ENCODE measurements around the gene OR2M7. TPM values are rescaled to one million over a fixed set of nuclear protein-coding genes. Genes with fewer than 3 reads are reported as not detected.
"Not testable (repeated sequence)": the region's sequence is repeated elsewhere in the genome, so short reads cannot be mapped to it uniquely, and the experiment has no call there.

The OR2M7 gene
- total RNA-seq, 1 experiment from 2014 or later = not detected

DNA sequence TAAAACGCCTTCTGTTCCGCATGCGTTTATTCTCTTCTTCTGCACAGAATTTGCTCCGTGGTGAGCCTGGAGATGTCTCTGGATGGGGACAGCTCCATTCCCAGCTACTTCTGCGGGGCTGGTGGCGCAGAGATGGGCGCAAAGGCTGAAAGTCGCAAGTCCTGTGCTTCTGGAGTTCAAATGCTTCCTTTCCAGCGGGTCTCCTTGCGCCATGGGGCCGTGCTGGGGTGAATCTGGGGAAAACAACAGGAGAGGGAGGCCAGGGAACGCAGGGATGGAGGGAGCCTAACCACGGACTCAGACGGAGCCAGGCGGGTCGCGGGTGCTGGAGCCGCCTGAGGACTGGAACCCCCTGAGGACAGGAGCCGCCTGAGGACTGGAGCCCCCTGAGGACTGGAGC, 18.3 kb downstream of the OR2M7 start:
- Histone ChIP-seq H3K4me1 (ENCODE audit: insufficient read depth, low read length) (no peaks in the 10 kb centered on the region), H3K79me2 (ENCODE audit: insufficient read depth, low read length) (no peaks in the 10 kb centered on the region), H2BK120ac (ENCODE audit: low read depth, low read length, poor library complexity, severe bottlenecking) (no peak overlapping the region), H3K23me2 (ENCODE audit: insufficient read length, low read depth, low read length, poor library complexity, severe bottlenecking) (no peaks in the 10 kb centered on the region), H2BK20ac (ENCODE audit: low read depth, low read length, poor library complexity, severe bottlenecking) (no peak overlapping the region), H3K56ac (ENCODE audit: insufficient read length, low read depth, low read length) (no peak overlapping the region), H3K9me3 (ENCODE audit: control insufficient read depth, low read depth, low read length) (peaks cover 45% of the 10 kb centered on the region), H3T11ph (ENCODE audit: low read length) (no peak overlapping the region), H4K5ac (ENCODE audit: insufficient read length, low read depth, low read length) (no peak overlapping the region), H3K27me3 (ENCODE audit: insufficient read depth, low read length) (no peaks in the 10 kb centered on the region), H3K4me2 (ENCODE audit: insufficient read depth, insufficient read length, low read length) (no peak overlapping the region), H3K4ac (ENCODE audit: low read depth, low read length) (no peak overlapping the region), H3K18ac (ENCODE audit: insufficient read length, low read depth, low read length) (no peak overlapping the region), H3K9ac (ENCODE audit: extremely low read depth, insufficient read length, low read length) (no peak overlapping the region), H3K27ac (ENCODE audit: insufficient read length, low read depth, low read length) (no peak overlapping the region), H3K14ac (ENCODE audit: insufficient read depth, low read length) (no peak overlapping the region), H2AK5ac (ENCODE audit: insufficient read length, low read length) (no peak overlapping the region), H2BK5ac (ENCODE audit: insufficient read length, low read length) (no peak overlapping the region), H4K91ac (ENCODE audit: insufficient read length, low read depth, low read length) (no peak overlapping the region), H2AFZ (ENCODE audit: low read length) (no peak overlapping the region), H3K23ac (ENCODE audit: insufficient read length, low read depth, low read length) (no peak overlapping the region), H2BK15ac (ENCODE audit: low read depth, low read length) (no peak overlapping the region), H3K79me1 (ENCODE audit: insufficient read depth, low read depth, low read length, poor library complexity, severe bottlenecking) (no peaks in the 10 kb centered on the region), H4K20me1 (ENCODE audit: control insufficient read depth, insufficient read depth, insufficient read length) (no peaks in the 10 kb centered on the region), H2BK12ac (ENCODE audit: insufficient read length, low read depth, low read length) (no peak overlapping the region), H4K8ac (replicated peaks; ENCODE audit: insufficient read length, low read depth, low read length) (no peak overlapping the region)
- Mint-ChIP-seq H3K4me3 (no peak overlapping the region), H3K36me3 (ENCODE audit: insufficient read depth in 1 of 3, low read depth in 3 of 3) (peaks cover 0 to 28% (median 2%) of the 10 kb centered on the region in 3 experiments; a peak in 4 of 7 replicates), H3K9me3 (peaks cover 73 to 80% of the 10 kb centered on the region in 2 experiments), H3K27ac (no peak overlapping the region), H3K4me1 (no peaks in the 10 kb centered on the region), H3K27me3 (ENCODE audit: low read depth) (no peaks in the 10 kb centered on the region)
- TF ChIP-seq, protein P1, sequence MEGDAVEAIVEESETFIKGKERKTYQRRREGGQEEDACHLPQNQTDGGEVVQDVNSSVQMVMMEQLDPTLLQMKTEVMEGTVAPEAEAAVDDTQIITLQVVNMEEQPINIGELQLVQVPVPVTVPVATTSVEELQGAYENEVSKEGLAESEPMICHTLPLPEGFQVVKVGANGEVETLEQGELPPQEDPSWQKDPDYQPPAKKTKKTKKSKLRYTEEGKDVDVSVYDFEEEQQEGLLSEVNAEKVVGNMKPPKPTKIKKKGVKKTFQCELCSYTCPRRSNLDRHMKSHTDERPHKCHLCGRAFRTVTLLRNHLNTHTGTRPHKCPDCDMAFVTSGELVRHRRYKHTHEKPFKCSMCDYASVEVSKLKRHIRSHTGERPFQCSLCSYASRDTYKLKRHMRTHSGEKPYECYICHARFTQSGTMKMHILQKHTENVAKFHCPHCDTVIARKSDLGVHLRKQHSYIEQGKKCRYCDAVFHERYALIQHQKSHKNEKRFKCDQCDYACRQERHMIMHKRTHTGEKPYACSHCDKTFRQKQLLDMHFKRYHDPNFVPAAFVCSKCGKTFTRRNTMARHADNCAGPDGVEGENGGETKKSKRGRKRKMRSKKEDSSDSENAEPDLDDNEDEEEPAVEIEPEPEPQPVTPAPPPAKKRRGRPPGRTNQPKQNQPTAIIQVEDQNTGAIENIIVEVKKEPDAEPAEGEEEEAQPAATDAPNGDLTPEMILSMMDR (conservative IDR thresholded peaks at IDR 0.05) = no peak
- no CpG with 5 or more reads among the region's 19 CpGs for WGBS (ENCODE audit: extremely low coverage, insufficient read length, low lambda C conversion rate)
- no peak for DNase-seq

DNA sequence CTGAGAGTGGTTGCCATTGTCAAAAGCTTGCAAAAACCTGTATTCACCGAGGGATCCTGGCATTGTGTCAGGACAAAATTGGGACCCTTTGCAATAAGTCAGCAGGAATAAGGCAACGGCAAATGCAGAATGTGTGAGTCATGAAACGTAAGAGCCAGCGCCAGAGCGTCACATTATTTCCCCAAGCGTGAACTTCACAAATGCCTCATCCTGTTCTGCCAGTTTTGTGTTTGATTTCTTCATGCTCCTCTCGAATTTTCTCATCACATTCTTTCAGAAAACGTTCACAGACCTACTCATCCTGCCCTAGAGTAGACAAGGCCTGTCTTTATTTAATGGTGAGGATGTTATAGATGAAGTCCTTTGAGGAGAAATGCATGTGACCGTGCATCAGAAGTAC, 18.7 kb downstream of the OR2M7 start:
- not testable (repeated sequence) for H3K79me1 ChIP-seq (ENCODE audit: insufficient read depth, low read depth, low read length, poor library complexity, severe bottlenecking); H3K9ac ChIP-seq (ENCODE audit: extremely low read depth, insufficient read length, low read length); H3K14ac ChIP-seq (ENCODE audit: insufficient read depth, low read length); H3K4me3 Mint-ChIP-seq; H3K4me1 Mint-ChIP-seq; H2BK5ac ChIP-seq (ENCODE audit: insufficient read length, low read length); H2BK12ac ChIP-seq (ENCODE audit: insufficient read length, low read depth, low read length); H4K91ac ChIP-seq (ENCODE audit: insufficient read length, low read depth, low read length); H3K56ac ChIP-seq (ENCODE audit: insufficient read length, low read depth, low read length); H2BK120ac ChIP-seq (ENCODE audit: low read depth, low read length, poor library complexity, severe bottlenecking); H4K8ac ChIP-seq (replicated peaks; ENCODE audit: insufficient read length, low read depth, low read length); H4K5ac ChIP-seq (ENCODE audit: insufficient read length, low read depth, low read length); H4K20me1 ChIP-seq (ENCODE audit: control insufficient read depth, insufficient read depth, insufficient read length); H2AK5ac ChIP-seq (ENCODE audit: insufficient read length, low read length); H3K79me2 ChIP-seq (ENCODE audit: insufficient read depth, low read length); H3K4ac ChIP-seq (ENCODE audit: low read depth, low read length); H3K23ac ChIP-seq (ENCODE audit: insufficient read length, low read depth, low read length); H3T11ph ChIP-seq (ENCODE audit: low read length); H3K4me1 ChIP-seq (ENCODE audit: insufficient read depth, low read length); DNase-seq; H3K27ac Mint-ChIP-seq; H3K27me3 ChIP-seq (ENCODE audit: insufficient read depth, low read length); H2BK15ac ChIP-seq (ENCODE audit: low read depth, low read length); H2BK20ac ChIP-seq (ENCODE audit: low read depth, low read length, poor library complexity, severe bottlenecking); H3K23me2 ChIP-seq (ENCODE audit: insufficient read length, low read depth, low read length, poor library complexity, severe bottlenecking); H3K27ac ChIP-seq (ENCODE audit: insufficient read length, low read depth, low read length); H3K27me3 Mint-ChIP-seq (ENCODE audit: low read depth); H2AFZ ChIP-seq (ENCODE audit: low read length); H3K18ac ChIP-seq (ENCODE audit: insufficient read length, low read depth, low read length); H3K4me2 ChIP-seq (ENCODE audit: insufficient read depth, insufficient read length, low read length)
- peaks cover 72 to 80% of the 10 kb centered on the region in 2 experiments for H3K9me3 Mint-ChIP-seq
- WGBS (ENCODE audit: extremely low coverage, insufficient read length, low lambda C conversion rate) = no CpG with 5 or more reads among the region's 9 CpGs
- H3K36me3 Mint-ChIP-seq (ENCODE audit: insufficient read depth in 1 of 3, low read depth in 3 of 3) = peaks cover 0 to 24% (median 2%) of the 10 kb centered on the region in 3 experiments; a peak in 4 of 7 replicates
- H3K9me3 ChIP-seq (ENCODE audit: control insufficient read depth, low read depth, low read length) = peaks cover 44% of the 10 kb centered on the region
